ENCODE results near the gene EIF4A3. TPM values are rescaled to one million over a fixed set of nuclear protein-coding genes. Genes with fewer than 3 reads are reported as not detected.

The EIF4A3 gene
- 69.6 and 77.8 TPM in 2 replicates for total RNA-seq

DNA sequence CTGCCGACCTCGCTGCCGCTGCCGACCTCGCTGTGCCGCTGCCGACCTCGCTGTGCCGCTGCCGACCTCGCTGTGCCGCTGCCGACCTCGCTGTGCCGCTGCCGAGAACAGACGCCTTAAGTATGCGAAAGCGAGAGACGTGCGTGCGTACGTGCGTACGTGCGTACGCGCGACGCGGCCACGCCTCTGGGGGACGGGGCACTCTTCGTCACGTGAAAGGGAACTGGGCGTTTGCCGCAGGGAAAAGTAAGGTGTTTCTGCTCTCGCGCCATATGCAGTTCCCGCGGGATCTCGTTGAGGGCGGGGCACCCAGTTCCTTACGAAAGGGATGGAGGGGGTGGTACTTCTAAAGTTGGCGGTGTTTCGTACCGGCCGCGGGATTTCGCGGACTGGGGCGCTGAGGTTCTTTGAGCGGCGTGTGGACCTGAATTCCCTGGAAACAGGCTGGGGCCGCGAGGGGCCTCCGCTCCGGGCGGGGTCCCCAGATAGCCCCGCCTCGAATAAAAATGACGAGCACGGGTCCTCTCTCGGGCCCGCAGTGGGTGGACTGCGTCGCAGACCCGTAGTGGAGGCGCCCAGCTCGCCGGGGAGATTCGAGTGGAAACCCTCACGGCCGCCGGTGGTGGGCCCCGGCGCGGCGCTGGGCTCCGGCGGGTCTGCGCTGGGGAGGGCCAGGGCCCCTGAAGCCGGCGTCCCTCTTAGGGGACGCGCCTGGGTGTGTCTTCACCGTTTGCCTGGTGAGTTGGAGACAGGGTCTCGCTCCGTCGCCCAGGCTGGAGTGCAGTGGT lies at the start of gene EIF4A3:
TSS of gene EIF4A3 (minus strand) at position 94 of the 788 bp plus-strand sequence. CDS start 167 bp downstream, outside the sequence.

GRCh38 chr17:80169784-80170500 lies 23.0 kb upstream of the EIF4A3 start, which contains the start of gene CARD14:
Gene CARD14 (plus strand): TSS chr17:80170030. CDS start chr17:80181439, 11,409 bp downstream.

DNA sequence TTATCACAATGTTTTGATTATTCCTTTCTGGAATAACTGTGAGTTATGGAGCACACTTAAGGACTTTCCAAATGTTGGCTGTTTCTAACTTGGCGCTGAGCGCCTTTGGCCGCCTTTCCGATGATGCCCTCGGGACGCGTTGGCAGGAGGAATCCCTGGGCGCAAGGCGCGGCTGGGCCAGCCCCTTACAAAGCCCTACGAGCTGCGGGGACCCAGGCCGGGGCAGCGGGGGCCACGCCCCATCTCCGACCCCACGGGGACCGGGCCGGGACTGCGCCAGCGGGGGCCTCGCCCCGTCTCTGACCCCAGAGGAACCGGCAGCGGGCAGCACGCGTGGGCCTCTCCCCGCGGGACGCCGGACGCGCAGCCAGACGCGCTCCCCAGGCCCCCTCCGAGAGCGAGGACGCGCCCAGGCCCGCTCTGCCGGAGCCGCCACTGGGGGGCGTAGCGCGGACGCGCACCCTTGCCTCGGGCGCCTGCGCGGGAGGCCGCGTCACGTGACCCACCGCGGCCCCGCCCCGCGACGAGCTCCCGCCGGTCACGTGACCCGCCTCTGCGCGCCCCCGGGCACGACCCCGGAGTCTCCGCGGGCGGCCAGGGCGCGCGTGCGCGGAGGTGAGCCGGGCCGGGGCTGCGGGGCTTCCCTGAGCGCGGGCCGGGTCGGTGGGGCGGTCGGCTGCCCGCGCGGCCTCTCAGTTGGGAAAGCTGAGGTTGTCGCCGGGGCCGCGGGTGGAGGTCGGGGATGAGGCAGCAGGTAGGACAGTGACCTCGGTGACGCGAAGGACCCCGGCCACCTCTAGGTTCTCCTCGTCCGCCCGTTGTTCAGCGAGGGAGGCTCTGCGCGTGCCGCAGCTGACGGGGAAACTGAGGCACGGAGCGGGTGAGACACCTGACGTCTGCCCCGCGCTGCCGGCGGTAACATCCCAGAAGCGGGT lies 45.6 kb downstream of the EIF4A3 start, which contains the start of gene GAA:
TSS of gene GAA (plus strand) at position 571 of the 935 bp plus-strand sequence. CDS start 3,006 bp downstream, outside the sequence.

Other genes with a start within 250 kb of the EIF4A3 start
- gene TBC1D16, start 111.3 kb downstream of the EIF4A3 start, total RNA-seq, result 30.8 and 50.2 TPM in 2 replicates
- 0.91 and 2.8 TPM in 2 replicates for gene CCDC40, start 110.5 kb downstream of the EIF4A3 start, total RNA-seq
- gene GAA, start 45.5 kb downstream of the EIF4A3 start, total RNA-seq, result 38.7 and 180 TPM in 2 replicates
- 0.16 TPM in 1 of 2 replicates, not detected in the other for gene CARD14, start 22.9 kb upstream of the EIF4A3 start, total RNA-seq
- gene SGSH, start 73.2 kb upstream of the EIF4A3 start, total RNA-seq, result 9.1 and 33.5 TPM in 2 replicates
- gene SLC26A11, start 73.3 kb upstream of the EIF4A3 start, total RNA-seq, result 4.7 and 9.2 TPM in 2 replicates
- 45.6 and 56.7 TPM in 2 replicates for gene RNF213, start 113.7 kb upstream of the EIF4A3 start, total RNA-seq

All from epithelial cell of alveolus of lung (primary cell).